ENCODE results near the gene NR2E3. TPM values are rescaled to one million over a fixed set of nuclear protein-coding genes. Genes with fewer than 3 reads are reported as not detected.

Gene NR2E3
- total RNA-seq, 1 donor from 2014 or later, result not detected

DNA sequence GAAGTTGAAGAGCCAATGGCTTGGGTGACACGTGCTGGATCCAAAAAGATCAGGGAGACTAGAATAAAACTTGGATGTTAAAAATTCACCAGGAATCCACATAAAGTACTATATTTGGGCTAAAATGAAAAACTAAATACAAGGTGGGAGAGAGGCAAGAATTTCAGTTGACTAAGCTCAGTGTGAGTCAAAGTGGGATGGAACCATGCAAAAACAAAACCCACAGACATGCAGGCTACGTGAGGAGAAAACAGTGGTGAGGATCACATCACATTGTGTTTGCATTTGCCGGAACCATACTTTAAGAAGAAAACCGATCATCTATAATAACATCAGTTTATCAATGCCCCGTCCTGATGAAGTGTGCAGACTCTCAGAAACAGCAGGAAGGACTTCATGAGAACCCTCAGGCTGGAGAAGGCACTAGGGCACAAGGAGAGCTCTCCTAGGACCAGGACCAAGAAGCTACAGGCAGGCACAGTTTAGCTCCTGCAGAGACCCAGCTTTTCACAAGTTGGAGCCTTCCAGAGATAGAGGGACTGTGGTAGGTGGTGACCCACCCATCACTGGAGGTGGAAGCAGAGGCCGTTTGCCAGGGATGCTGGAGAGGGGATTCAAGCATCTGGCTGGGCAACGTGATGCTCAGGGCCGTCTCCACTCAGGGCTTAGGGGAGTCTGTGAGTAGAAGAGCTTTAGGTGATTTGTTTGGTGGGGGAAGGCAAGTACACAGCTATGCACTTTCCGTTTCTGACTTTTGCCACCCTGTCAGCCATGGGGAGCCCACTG is 29.0 kb upstream of the NR2E3 start:
- Histone ChIP-seq H3K27me3 (ENCODE audit: control insufficient read depth, insufficient read depth, low read length) (no peaks in the 10 kb centered on the region), H3K36me3 (ENCODE audit: control insufficient read depth, insufficient read depth, low read length) (no peaks in the 10 kb centered on the region), H3K4me3 (ENCODE audit: low read depth, low read length) (no peak overlapping the region)
- TF ChIP-seq, protein P1, sequence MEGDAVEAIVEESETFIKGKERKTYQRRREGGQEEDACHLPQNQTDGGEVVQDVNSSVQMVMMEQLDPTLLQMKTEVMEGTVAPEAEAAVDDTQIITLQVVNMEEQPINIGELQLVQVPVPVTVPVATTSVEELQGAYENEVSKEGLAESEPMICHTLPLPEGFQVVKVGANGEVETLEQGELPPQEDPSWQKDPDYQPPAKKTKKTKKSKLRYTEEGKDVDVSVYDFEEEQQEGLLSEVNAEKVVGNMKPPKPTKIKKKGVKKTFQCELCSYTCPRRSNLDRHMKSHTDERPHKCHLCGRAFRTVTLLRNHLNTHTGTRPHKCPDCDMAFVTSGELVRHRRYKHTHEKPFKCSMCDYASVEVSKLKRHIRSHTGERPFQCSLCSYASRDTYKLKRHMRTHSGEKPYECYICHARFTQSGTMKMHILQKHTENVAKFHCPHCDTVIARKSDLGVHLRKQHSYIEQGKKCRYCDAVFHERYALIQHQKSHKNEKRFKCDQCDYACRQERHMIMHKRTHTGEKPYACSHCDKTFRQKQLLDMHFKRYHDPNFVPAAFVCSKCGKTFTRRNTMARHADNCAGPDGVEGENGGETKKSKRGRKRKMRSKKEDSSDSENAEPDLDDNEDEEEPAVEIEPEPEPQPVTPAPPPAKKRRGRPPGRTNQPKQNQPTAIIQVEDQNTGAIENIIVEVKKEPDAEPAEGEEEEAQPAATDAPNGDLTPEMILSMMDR (IDR thresholded peaks at IDR 0.05; ENCODE audit: insufficient read depth, low read length, poor library complexity, severe bottlenecking), result no peak
- DNase-seq (ENCODE audit: low read depth), result no peak

DNA sequence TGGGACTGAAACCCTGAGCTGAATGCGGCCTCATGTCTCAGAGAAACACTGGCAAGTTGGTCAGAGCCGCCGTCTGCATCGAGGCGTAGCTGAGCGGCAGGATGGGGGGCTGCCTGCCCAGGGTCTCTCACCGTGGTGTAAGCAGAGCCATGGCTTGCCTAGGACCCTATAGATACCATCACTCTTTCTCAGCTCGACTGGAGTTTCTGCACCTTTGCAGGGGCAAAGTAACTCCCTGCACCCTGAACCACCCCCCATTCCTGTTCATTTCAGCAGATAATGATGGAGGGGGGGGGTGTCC is 28.4 kb upstream of the NR2E3 start:
- Histone ChIP-seq H3K36me3 (ENCODE audit: control insufficient read depth, insufficient read depth, low read length) (no peaks in the 10 kb centered on the region), H3K4me3 (ENCODE audit: low read depth, low read length) (no peak overlapping the region), H3K27me3 (ENCODE audit: control insufficient read depth, insufficient read depth, low read length) (no peaks in the 10 kb centered on the region)
- TF ChIP-seq, protein P1 (IDR thresholded peaks at IDR 0.05; ENCODE audit: insufficient read depth, low read length, poor library complexity, severe bottlenecking), result no peak
- DNase-seq (ENCODE audit: low read depth), result no peak

DNA sequence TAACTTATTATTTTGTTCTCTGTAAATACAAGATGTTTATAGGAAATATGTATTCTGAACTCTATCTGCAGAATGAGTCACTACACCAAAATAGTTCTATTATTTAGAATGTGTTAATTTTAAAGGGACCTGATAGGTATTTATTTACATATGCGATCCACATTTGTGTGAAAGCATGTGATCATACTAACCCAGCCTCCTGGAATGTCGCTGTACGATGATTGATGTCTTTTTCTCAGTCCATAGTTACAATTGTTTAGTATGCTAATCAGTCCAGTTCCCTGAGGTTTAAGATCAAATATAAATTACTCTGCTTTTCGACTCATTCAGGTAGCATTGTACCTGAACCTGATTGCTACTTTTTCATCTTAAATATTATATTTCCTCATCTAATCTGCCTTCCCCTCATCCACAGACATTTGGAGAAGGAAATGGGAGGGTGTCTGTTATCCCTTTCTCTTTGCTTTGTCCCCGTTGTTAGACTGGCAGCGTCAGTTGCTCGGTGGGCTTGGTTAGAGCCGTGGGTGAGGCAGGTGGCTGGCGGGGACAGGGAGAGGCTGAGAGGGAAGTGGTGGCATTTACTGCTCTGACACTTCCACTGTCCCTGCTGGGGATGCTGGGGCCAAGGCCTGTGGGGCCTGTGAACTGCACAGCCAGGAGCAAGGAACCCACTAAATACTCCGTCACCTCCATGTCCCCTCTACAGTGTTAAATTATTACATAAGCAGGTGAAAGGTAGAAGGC is 27.8 kb upstream of the NR2E3 start:
- Histone ChIP-seq H3K36me3 (ENCODE audit: control insufficient read depth, insufficient read depth, low read length) (no peaks in the 10 kb centered on the region), H3K4me3 (ENCODE audit: low read depth, low read length) (no peak overlapping the region), H3K27me3 (ENCODE audit: control insufficient read depth, insufficient read depth, low read length) (no peaks in the 10 kb centered on the region)
- DNase-seq (ENCODE audit: low read depth), result no peak
- TF ChIP-seq, protein P1 (IDR thresholded peaks at IDR 0.05; ENCODE audit: insufficient read depth, low read length, poor library complexity, severe bottlenecking), result no peak

DNA sequence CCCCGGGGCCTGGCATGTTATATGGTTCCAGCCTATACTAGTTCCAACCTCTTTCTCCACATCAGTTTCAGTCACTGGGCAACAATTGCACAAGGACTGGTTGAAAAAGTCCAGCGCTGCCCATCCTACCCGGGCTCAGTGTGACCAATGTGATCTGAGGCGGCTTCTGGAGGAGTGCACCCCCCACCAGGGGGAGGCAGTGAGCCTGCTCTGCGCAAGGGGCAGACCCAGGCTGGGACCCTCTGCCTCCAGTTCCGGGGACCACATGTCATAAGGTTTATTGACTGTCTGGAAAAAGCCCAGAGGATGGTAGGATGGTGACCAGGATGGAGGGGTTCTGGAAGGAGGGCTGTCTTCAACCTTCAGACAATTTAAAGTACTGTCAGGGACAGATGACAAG is 25.6 kb upstream of the NR2E3 start:
- H3K27me3 ChIP-seq (ENCODE audit: control insufficient read depth, insufficient read depth, low read length), result no peaks in the 10 kb centered on the region
- no peaks in the 10 kb centered on the region for H3K36me3 ChIP-seq (ENCODE audit: control insufficient read depth, insufficient read depth, low read length)
- TF ChIP-seq, protein P1 (IDR thresholded peaks at IDR 0.05; ENCODE audit: insufficient read depth, low read length, poor library complexity, severe bottlenecking), result peak; percentile 31
- H3K4me3 ChIP-seq (ENCODE audit: low read depth, low read length), result no peak overlapping the region
- DNase-seq (ENCODE audit: low read depth), result no peak

DNA sequence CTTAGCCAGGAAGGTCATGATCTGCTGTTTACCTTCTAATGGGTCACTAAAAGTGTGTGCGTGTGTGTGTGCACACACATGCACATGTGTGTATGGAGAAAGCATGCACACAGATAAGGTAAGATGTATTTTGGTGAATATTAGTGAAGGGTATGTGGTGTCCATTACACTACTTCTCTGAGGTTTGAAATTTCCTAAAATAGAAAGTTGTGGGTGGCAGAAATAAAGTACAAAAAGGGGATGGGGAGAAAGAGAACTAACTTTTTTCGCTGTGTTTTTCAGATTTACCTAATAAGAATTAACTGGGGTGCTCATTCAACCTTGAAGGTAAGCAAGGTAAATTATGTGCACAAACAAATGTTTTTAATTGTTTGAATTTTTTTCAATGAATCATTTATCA is 24.4 kb upstream of the NR2E3 start:
- Histone ChIP-seq H3K4me3 (ENCODE audit: low read depth, low read length) (no peak overlapping the region), H3K27me3 (ENCODE audit: control insufficient read depth, insufficient read depth, low read length) (no peaks in the 10 kb centered on the region), H3K36me3 (ENCODE audit: control insufficient read depth, insufficient read depth, low read length) (no peaks in the 10 kb centered on the region)
- no peak for DNase-seq (ENCODE audit: low read depth)
- TF ChIP-seq, protein P1 (IDR thresholded peaks at IDR 0.05; ENCODE audit: insufficient read depth, low read length, poor library complexity, severe bottlenecking), result no peak
